Keratinocyte (primary cell): ENCODE data around the gene IZUMO1R.

ENCODE experiments used
- CTCF ChIP-seq, 3 experiments: IDR thresholded peaks in 1 of 3; conservative IDR thresholded peaks in 1 of 3; optimal IDR thresholded peaks in 1 of 3; 2 replicates in 2 of 3; 3 replicates in 1 of 3; pipeline versions ENCODE3 to v1.5.1; 2011; ENCODE audit warnings: low read length in 3 of 3, mild to moderate bottlenecking in 3 of 3, moderate library complexity in 2 of 3, control low read depth in 1 of 3, inconsistent platforms in 1 of 3; ENCODE audit not compliant: insufficient read depth in 2 of 3; ENCODE audit errors: extremely low read depth in 1 of 3
- EZH2 ChIP-seq: IDR thresholded peaks from one replicate; pipeline ENCODE4 v1.6.1; 2012; ENCODE audit warnings: inconsistent platforms, mild to moderate bottlenecking, low read length, moderate library complexity

DNA sequence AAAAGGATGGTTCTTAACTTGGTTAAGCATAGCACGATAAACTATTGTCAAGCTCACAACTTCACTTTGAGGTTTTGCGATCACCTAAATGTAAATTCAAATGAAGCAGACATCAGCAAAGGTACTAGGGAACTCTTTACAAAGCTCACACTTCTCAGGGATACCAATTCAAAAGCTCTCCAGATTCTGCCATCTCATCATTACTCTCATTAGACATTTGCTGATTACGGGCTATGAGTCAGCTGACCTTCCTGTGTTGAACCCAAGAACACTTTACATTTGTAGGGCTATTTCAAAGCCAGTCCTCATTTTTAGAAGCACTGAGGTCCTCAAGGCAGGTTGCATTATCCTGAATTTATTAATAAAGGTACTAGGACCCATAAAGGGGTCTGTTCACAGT lies 28.4 kb upstream of the IZUMO1R start:
- TF ChIP-seq CTCF (optimal IDR thresholded peaks at IDR 0.05 in 1 of 3, IDR thresholded peaks at IDR 0.05 in 1 of 3, conservative IDR thresholded peaks at IDR 0.05 in 1 of 3; ENCODE audit: extremely low read depth in 1 of 3, insufficient read depth in 2 of 3, low read length in 3 of 3), result no peak
- TF ChIP-seq EZH2, result no peak
